ENCODE data around the gene ZBTB44. TPM values are rescaled to one million over a fixed set of nuclear protein-coding genes. Genes with fewer than 3 reads are reported as not detected.

ZBTB44 gene
- total and polyA plus RNA-seq, 4 donors, result 4.7 to 33.9 (median 17.0) TPM

DNA sequence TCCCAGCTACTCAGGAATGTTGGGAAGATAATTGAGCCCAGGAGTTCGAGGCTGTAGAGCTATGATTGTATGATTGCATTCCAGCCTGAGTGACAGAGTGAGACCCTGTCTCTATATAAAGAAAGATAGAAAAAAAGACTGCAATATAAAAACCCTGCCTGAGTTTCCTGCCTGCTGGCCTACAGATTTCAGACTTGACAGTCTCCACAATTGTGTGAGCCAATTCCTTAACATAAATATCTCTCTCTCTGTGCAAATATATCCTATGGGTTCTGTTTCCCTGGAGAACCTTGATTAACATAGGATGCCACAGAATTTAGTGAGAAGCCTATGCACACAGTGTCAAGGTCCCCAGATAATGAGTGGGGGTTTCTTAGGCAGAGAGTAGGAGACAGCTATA is 32.5 kb upstream of the ZBTB44 start:
- DNase-seq (ENCODE audit: low spot score), result no peak
- TF ChIP-seq, protein P1, sequence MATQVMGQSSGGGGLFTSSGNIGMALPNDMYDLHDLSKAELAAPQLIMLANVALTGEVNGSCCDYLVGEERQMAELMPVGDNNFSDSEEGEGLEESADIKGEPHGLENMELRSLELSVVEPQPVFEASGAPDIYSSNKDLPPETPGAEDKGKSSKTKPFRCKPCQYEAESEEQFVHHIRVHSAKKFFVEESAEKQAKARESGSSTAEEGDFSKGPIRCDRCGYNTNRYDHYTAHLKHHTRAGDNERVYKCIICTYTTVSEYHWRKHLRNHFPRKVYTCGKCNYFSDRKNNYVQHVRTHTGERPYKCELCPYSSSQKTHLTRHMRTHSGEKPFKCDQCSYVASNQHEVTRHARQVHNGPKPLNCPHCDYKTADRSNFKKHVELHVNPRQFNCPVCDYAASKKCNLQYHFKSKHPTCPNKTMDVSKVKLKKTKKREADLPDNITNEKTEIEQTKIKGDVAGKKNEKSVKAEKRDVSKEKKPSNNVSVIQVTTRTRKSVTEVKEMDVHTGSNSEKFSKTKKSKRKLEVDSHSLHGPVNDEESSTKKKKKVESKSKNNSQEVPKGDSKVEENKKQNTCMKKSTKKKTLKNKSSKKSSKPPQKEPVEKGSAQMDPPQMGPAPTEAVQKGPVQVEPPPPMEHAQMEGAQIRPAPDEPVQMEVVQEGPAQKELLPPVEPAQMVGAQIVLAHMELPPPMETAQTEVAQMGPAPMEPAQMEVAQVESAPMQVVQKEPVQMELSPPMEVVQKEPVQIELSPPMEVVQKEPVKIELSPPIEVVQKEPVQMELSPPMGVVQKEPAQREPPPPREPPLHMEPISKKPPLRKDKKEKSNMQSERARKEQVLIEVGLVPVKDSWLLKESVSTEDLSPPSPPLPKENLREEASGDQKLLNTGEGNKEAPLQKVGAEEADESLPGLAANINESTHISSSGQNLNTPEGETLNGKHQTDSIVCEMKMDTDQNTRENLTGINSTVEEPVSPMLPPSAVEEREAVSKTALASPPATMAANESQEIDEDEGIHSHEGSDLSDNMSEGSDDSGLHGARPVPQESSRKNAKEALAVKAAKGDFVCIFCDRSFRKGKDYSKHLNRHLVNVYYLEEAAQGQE (IDR thresholded peaks at IDR 0.05), result no peak
- TF ChIP-seq SP1 (IDR thresholded peaks at IDR 0.05), result no peak
- no peak for TF ChIP-seq JUND (IDR thresholded peaks at IDR 0.05)
- TF ChIP-seq, protein P2, sequence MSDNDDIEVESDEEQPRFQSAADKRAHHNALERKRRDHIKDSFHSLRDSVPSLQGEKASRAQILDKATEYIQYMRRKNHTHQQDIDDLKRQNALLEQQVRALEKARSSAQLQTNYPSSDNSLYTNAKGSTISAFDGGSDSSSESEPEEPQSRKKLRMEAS (IDR thresholded peaks at IDR 0.05), result no peak
- no peak for TF ChIP-seq TAF1 (conservative IDR thresholded peaks at IDR 0.05)
- TF ChIP-seq RXRA (IDR thresholded peaks at IDR 0.05), result no peak
- no peak for TF ChIP-seq YY1 (IDR thresholded peaks at IDR 0.05)
- 85% methylated on average over 1 of the region's 1 CpG for WGBS

DNA sequence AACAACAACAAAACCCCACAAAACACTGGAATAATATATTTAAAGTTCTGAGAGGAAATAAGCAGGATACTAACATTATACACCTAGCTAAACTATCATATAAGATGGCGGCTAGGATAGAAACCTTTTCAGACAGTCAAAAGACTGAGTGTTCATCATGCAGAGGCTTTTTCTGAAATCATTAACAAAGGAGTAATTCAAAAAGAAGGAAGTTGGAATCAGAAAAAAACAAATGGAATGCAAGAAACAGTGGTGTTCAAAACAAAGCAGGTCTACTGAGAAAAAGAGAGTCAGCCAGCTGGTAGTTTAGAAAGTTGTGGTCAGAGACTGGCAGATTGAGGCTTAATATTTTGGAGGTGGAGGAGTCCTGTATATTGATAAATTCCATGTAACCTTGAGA is 30.1 kb upstream of the ZBTB44 start:
- no peak for DNase-seq (ENCODE audit: low spot score)
- H3K27me3 ChIP-seq (ENCODE audit: control insufficient read depth in 4 of 4, insufficient read depth in 4 of 4, low read length in 3 of 4), result no peaks in the 10 kb centered on the region
- WGBS, result 100% methylated on average over 1 of the region's 1 CpG
- H3K36me3 ChIP-seq (ENCODE audit: control insufficient read depth in 4 of 4, insufficient read depth in 3 of 4, low read depth in 1 of 4, low read length in 3 of 4), result no peaks in the 10 kb centered on the region
- no peaks in the 10 kb centered on the region for H3K4me1 ChIP-seq (ENCODE audit: control insufficient read depth in 4 of 4, insufficient read depth in 4 of 4, low read length in 3 of 4)
- TF ChIP-seq, protein P2 (IDR thresholded peaks at IDR 0.05), result no peak
- TF ChIP-seq, protein P3, sequence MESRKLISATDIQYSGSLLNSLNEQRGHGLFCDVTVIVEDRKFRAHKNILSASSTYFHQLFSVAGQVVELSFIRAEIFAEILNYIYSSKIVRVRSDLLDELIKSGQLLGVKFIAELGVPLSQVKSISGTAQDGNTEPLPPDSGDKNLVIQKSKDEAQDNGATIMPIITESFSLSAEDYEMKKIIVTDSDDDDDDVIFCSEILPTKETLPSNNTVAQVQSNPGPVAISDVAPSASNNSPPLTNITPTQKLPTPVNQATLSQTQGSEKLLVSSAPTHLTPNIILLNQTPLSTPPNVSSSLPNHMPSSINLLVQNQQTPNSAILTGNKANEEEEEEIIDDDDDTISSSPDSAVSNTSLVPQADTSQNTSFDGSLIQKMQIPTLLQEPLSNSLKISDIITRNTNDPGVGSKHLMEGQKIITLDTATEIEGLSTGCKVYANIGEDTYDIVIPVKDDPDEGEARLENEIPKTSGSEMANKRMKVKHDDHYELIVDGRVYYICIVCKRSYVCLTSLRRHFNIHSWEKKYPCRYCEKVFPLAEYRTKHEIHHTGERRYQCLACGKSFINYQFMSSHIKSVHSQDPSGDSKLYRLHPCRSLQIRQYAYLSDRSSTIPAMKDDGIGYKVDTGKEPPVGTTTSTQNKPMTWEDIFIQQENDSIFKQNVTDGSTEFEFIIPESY (IDR thresholded peaks at IDR 0.05), result no peak
- H3K27ac ChIP-seq (ENCODE audit: low read depth in 1 of 2, low read length in 2 of 2), result no peak overlapping the region
- no peak overlapping the region for H3K4me3 ChIP-seq (ENCODE audit: low read depth in 1 of 3, low read length in 3 of 3)
- no peaks in the 10 kb centered on the region for H3K9me3 ChIP-seq (ENCODE audit: control insufficient read depth in 4 of 4, low read length in 3 of 4)
- H3K9ac ChIP-seq (ENCODE audit: low read depth in 1 of 2, low read length in 2 of 2), result no peak overlapping the region

More for the DNA sequence above, 32.5 kb upstream of the ZBTB44 start:
- H3K27me3 ChIP-seq (ENCODE audit: control insufficient read depth in 4 of 4, insufficient read depth in 4 of 4, low read length in 3 of 4), result no peaks in the 10 kb centered on the region
- H3K4me1 ChIP-seq (ENCODE audit: control insufficient read depth in 4 of 4, insufficient read depth in 4 of 4, low read length in 3 of 4), result no peaks in the 10 kb centered on the region
- no peaks in the 10 kb centered on the region for H3K36me3 ChIP-seq (ENCODE audit: control insufficient read depth in 4 of 4, insufficient read depth in 3 of 4, low read depth in 1 of 4, low read length in 3 of 4)
- no peak overlapping the region for H3K9ac ChIP-seq (ENCODE audit: low read depth in 1 of 2, low read length in 2 of 2)
- no peak overlapping the region for H3K27ac ChIP-seq (ENCODE audit: low read depth in 1 of 2, low read length in 2 of 2)
- H3K9me3 ChIP-seq (ENCODE audit: control insufficient read depth in 4 of 4, low read length in 3 of 4), result no peaks in the 10 kb centered on the region
- H3K4me3 ChIP-seq (ENCODE audit: low read depth in 1 of 3, low read length in 3 of 3), result no peak overlapping the region

DNA sequence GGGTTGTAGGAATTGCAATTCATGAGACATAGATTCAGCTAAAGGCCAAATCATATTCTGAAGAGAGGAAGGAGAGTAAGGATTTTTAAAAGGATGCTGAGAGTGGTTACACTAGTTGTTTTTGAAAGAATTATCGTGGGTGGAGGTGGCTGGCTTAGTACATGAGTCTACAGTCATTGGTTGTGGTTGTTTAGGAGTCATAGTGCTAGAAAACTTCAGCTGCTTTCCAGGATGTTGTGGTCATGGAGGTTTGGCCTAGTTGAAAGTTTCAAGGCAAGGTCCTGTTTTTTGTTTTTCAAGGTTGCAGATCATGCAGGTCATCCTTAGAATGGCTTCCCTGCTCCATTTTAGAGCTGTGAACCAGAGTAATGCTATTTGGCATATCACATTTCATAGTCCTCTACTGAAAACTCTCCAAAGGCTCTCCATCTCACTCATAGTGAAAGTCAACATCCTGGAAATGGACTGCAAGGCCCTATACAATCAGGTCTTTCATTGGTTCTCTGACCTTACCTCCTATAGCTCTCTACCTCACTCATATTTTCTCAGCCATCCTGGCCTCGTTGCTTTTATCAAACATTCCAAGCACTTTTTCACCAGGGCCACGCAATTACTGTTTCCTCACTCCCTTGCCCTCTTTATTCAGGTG is 26.1 kb upstream of the ZBTB44 start:
- no peak overlapping the region for H3K4me3 ChIP-seq (ENCODE audit: low read depth in 1 of 3, low read length in 3 of 3)
- H3K27me3 ChIP-seq (ENCODE audit: control insufficient read depth in 4 of 4, insufficient read depth in 4 of 4, low read length in 3 of 4), result no peaks in the 10 kb centered on the region
- DNase-seq (ENCODE audit: low spot score), result no peak
- H3K9ac ChIP-seq (ENCODE audit: low read depth in 1 of 2, low read length in 2 of 2), result no peak overlapping the region
- H3K4me1 ChIP-seq (ENCODE audit: control insufficient read depth in 4 of 4, insufficient read depth in 4 of 4, low read length in 3 of 4), result no peaks in the 10 kb centered on the region
- no peaks in the 10 kb centered on the region for H3K9me3 ChIP-seq (ENCODE audit: control insufficient read depth in 4 of 4, low read length in 3 of 4)
- WGBS, result 85% methylated on average over 3 of the region's 3 CpGs
- no peak overlapping the region for H3K27ac ChIP-seq (ENCODE audit: low read depth in 1 of 2, low read length in 2 of 2)
- TF ChIP-seq RXRA (IDR thresholded peaks at IDR 0.05) (no peak), GABPA (IDR thresholded peaks at IDR 0.05 in 1 of 2, conservative IDR thresholded peaks at IDR 0.05 in 1 of 2) (no peak)
- no peaks in the 10 kb centered on the region for H3K36me3 ChIP-seq (ENCODE audit: control insufficient read depth in 4 of 4, insufficient read depth in 3 of 4, low read depth in 1 of 4, low read length in 3 of 4)
